H1 (cell line): ENCODE data around the gene DHX58. TPM values are rescaled to one million over a fixed set of nuclear protein-coding genes. Genes with fewer than 3 reads are reported as not detected.

ENCODE experiments used
- CTCF ChIA-PET: fragments of 300-600 bp; sonication (Branson Sonifier 250); formaldehyde crosslinking; loops from one replicate; lab custom pipeline; 2021; ENCODE audit not compliant: partially characterized antibody; lab: Charles Lee
- POLR2A ChIA-PET: fragments of 300-600 bp; sonication (Branson Sonifier 250); formaldehyde crosslinking; loops from one replicate; lab custom pipeline; 2021; ENCODE audit warnings: inconsistent platforms; ENCODE audit not compliant: partially characterized antibody; lab: Charles Lee
- DNase-seq, 2 experiments: peaks; one replicate each; pipeline versions ENCODE4 v3.0.0 to v3.0.0-alpha.2; 2010 to 2022; ENCODE audit warnings: low spot score in 2 of 2, low read depth in 1 of 2, mixed read lengths in 1 of 2
- FAIRE-seq: peaks from 2 replicates; lab custom pipeline; 2011; peaks lifted over from hg19 to GRCh38; lab: Jason Lieb, UNC
- H2AFZ ChIP-seq: 2 replicates; pipeline ENCODE4 v1.8.1; 2012; ENCODE audit warnings: low read length, inconsistent platforms
- H2AK5ac ChIP-seq: 2 replicates; pipeline ENCODE4 v1.6.1; 2013; ENCODE audit warnings: low read depth, low read length
- H2BK120ac ChIP-seq: replicated peaks from 2 replicates; pipeline ENCODE3; 2013; ENCODE audit warnings: low read depth, low read length, inconsistent platforms
- H2BK12ac ChIP-seq: 2 replicates; pipeline ENCODE4 v1.6.1; 2013; ENCODE audit warnings: low read depth, low read length
- H2BK15ac ChIP-seq: 2 replicates; pipeline ENCODE4 v1.6.1; 2013; ENCODE audit warnings: low read length
- H2BK20ac ChIP-seq: 2 replicates; pipeline ENCODE4 v1.6.1; 2013; ENCODE audit warnings: low read length
- H2BK5ac ChIP-seq: 2 replicates; pipeline ENCODE4 v1.6.1; 2013; ENCODE audit warnings: low read depth, low read length
- H3K14ac ChIP-seq: 2 replicates; pipeline ENCODE4 v1.6.1; 2013; ENCODE audit warnings: inconsistent platforms; ENCODE audit not compliant: insufficient read length
- H3K18ac ChIP-seq: 2 replicates; pipeline ENCODE4 v1.6.1; 2013; ENCODE audit warnings: low read length; ENCODE audit errors: extremely low read depth
- H3K23ac ChIP-seq: 2 replicates; pipeline ENCODE4 v1.6.1; 2013; ENCODE audit warnings: inconsistent platforms; ENCODE audit not compliant: insufficient read length
- H3K23me2 ChIP-seq: 2 replicates; pipeline ENCODE4 v1.6.1; 2013; ENCODE audit warnings: low read depth, low read length
- H3K27ac ChIP-seq: 2 replicates; pipeline ENCODE4 v1.6.1; 2011; ENCODE audit warnings: low read depth, low read length, inconsistent platforms
- H3K27me3 ChIP-seq, 4 experiments: replicated peaks in 1 of 4; 1 replicate in 1 of 4; 2 replicates in 3 of 4; pipeline versions ENCODE4 v1.6.1 to v1.8.1; 2011 to 2013; ENCODE audit warnings: low read length in 3 of 4, mild to moderate bottlenecking in 3 of 4, inconsistent platforms in 2 of 4, mixed read lengths in 2 of 4, moderate library complexity in 1 of 4; ENCODE audit not compliant: control insufficient read depth in 3 of 4, insufficient read depth in 3 of 4; ENCODE audit errors: extremely low read depth in 1 of 4
- H3K36me3 ChIP-seq, 4 experiments: 2 replicates each; pipeline versions ENCODE4 v1.6.1 to v1.8.1; 2011 to 2013; ENCODE audit warnings: mild to moderate bottlenecking in 4 of 4, low read length in 3 of 4, moderate library complexity in 2 of 4, control low read depth in 1 of 4, inconsistent platforms in 1 of 4; ENCODE audit not compliant: insufficient read depth in 4 of 4, control insufficient read depth in 2 of 4
- H3K4ac ChIP-seq: replicated peaks from 2 replicates; pipeline ENCODE3; 2013; ENCODE audit warnings: low read length, low read depth, mixed read lengths, inconsistent platforms; ENCODE audit not compliant: insufficient read length
- H3K4me1 ChIP-seq, 4 experiments: replicated peaks in 1 of 4; 1 replicate in 1 of 4; 2 replicates in 3 of 4; pipeline versions ENCODE4 v1.6.1 to v1.8.1; 2011 to 2013; ENCODE audit warnings: low read length in 3 of 4, inconsistent platforms in 2 of 4, mixed read lengths in 1 of 4; ENCODE audit not compliant: insufficient read depth in 4 of 4, control insufficient read depth in 3 of 4
- H3K4me2 ChIP-seq, 2 experiments: 2 replicates each; pipeline versions ENCODE4 v1.6.1 to v1.8.1; 2011 to 2013; ENCODE audit warnings: low read depth in 2 of 2, low read length in 2 of 2, control low read depth in 1 of 2, inconsistent platforms in 1 of 2, mild to moderate bottlenecking in 1 of 2; ENCODE audit not compliant: insufficient read depth in 1 of 2
- H3K4me3 ChIP-seq, 4 experiments: fragments of 200-600, 300-600 bp in 1 of 4; sonication (generic), shearing (Covaris generic), sonication (Bioruptor Twin) in 1 of 4; 2 replicates each; pipeline versions ENCODE4 v1.5.1 to v1.8.1; 2011 to 2016; ENCODE audit warnings: low read length in 4 of 4, low read depth in 3 of 4, control low read depth in 2 of 4, inconsistent platforms in 2 of 4, mild to moderate bottlenecking in 2 of 4, mixed read lengths in 1 of 4, moderate library complexity in 1 of 4; ENCODE audit not compliant: insufficient read depth in 2 of 4; ENCODE audit errors: extremely low read depth in 1 of 4
- H3K56ac ChIP-seq: replicated peaks from 2 replicates; pipeline ENCODE3; 2013; ENCODE audit warnings: low read depth, mild to moderate bottlenecking, mixed read lengths, low read length, inconsistent platforms; ENCODE audit not compliant: insufficient read length
- H3K79me1 ChIP-seq: 2 replicates; pipeline ENCODE4 v1.6.1; 2013; ENCODE audit warnings: low read depth, low read length, control low read depth
- H3K79me2 ChIP-seq, 2 experiments: 2 replicates each; pipeline versions ENCODE4 v1.6.1 to v1.8.1; 2012 to 2013; ENCODE audit warnings: low read length in 2 of 2, mild to moderate bottlenecking in 2 of 2, inconsistent platforms in 1 of 2; ENCODE audit not compliant: insufficient read depth in 2 of 2, control insufficient read depth in 1 of 2
- H3K9ac ChIP-seq, 4 experiments: replicated peaks in 1 of 4; 1 replicate in 1 of 4; 2 replicates in 3 of 4; pipeline versions ENCODE4 v1.6.1 to v1.8.1; 2011 to 2013; ENCODE audit warnings: low read depth in 3 of 4, low read length in 3 of 4, control low read depth in 2 of 4, mild to moderate bottlenecking in 2 of 4, moderate library complexity in 2 of 4, inconsistent platforms in 1 of 4; ENCODE audit errors: extremely low read depth in 1 of 4
- H3K9me3 ChIP-seq, 2 experiments: 2 replicates each; pipeline versions ENCODE4 v1.6.1 to v1.8.1; 2012 to 2013; ENCODE audit warnings: mild to moderate bottlenecking in 2 of 2, moderate library complexity in 2 of 2, control low read depth in 1 of 2, inconsistent platforms in 1 of 2, low read depth in 1 of 2, low read length in 1 of 2, mixed read lengths in 1 of 2; ENCODE audit not compliant: insufficient read depth in 2 of 2
- H4K20me1 ChIP-seq, 2 experiments: replicated peaks in 1 of 2; 2 replicates each; pipeline versions ENCODE3 to v1.8.1; 2011 to 2013; ENCODE audit warnings: inconsistent platforms in 2 of 2, low read length in 2 of 2, mild to moderate bottlenecking in 1 of 2; ENCODE audit not compliant: insufficient read depth in 2 of 2, control insufficient read depth in 1 of 2
- H4K5ac ChIP-seq: 2 replicates; pipeline ENCODE4 v1.6.1; 2013; ENCODE audit warnings: low read length, low read depth, mixed read lengths, inconsistent platforms; ENCODE audit not compliant: insufficient read length
- H4K8ac ChIP-seq: 2 replicates; pipeline ENCODE4 v1.8.0; 2013; ENCODE audit warnings: mild to moderate bottlenecking, moderate library complexity, low read length, inconsistent platforms; ENCODE audit not compliant: insufficient read depth; ENCODE audit errors: extremely low read depth
- H4K91ac ChIP-seq: replicated peaks from 2 replicates; pipeline ENCODE3; 2013; ENCODE audit warnings: low read length, mixed read lengths, inconsistent platforms; ENCODE audit not compliant: insufficient read length
- ATF2 ChIP-seq: IDR thresholded peaks from 2 replicates; pipeline ENCODE4 v1.6.1; 2012; ENCODE audit warnings: low read length, inconsistent platforms
- CBX5 ChIP-seq: fragments of 300-800, 300-1000 bp; sonication (generic); IDR thresholded peaks from 2 replicates; pipeline ENCODE4 v1.7.1; 2016; ENCODE audit warnings: antibody characterized with exemption, low read length, low read depth
- E2F6 ChIP-seq: IDR thresholded peaks from 2 replicates; pipeline ENCODE4 v1.6.1; 2012; ENCODE audit warnings: inconsistent platforms
- EZH2 ChIP-seq: fragments of 200-600 bp; sonication (generic); IDR thresholded peaks from 2 replicates; pipeline ENCODE4 v1.7.1; 2012; ENCODE audit warnings: low read depth, mild to moderate bottlenecking, moderate library complexity, low read length, inconsistent platforms; ENCODE audit not compliant: severe bottlenecking
- GTF2F1 ChIP-seq: IDR thresholded peaks from 2 replicates; pipeline ENCODE4 v1.6.1; 2012; ENCODE audit warnings: low read depth, low read length, improper control_type of control experiment, borderline replicate concordance
- KDM4A ChIP-seq: IDR thresholded peaks from one replicate; pipeline ENCODE4 v1.7.1; 2012; ENCODE audit warnings: low read depth, mild to moderate bottlenecking, moderate library complexity, low read length, inconsistent platforms; ENCODE audit not compliant: severe bottlenecking
- RNF2 ChIP-seq: fragments of 200-900, 300-1000 bp; sonication (generic); IDR thresholded peaks from 2 replicates; pipeline ENCODE4 v1.7.1; 2016; ENCODE audit warnings: borderline replicate concordance, low read depth, mild to moderate bottlenecking, antibody characterized with exemption, low read length; ENCODE audit not compliant: poor library complexity, severe bottlenecking; ENCODE audit errors: missing control alignments
- SIRT6 ChIP-seq: IDR thresholded peaks from one replicate; pipeline ENCODE4 v1.7.1; 2012; ENCODE audit warnings: low read length, inconsistent platforms
- SP4 ChIP-seq: IDR thresholded peaks from 2 replicates; pipeline ENCODE4 v1.6.1; 2012; ENCODE audit warnings: low read length, inconsistent platforms
- WGBS, 2 experiments: shearing (Covaris generic) in 1 of 2; methylation state at CpG; one replicate each; pipeline versions ENCODE4 v1.1.6 to v1.1.7; 2013 to 2015; ENCODE audit warnings: low lambda C conversion rate in 2 of 2, mixed read lengths in 2 of 2, inconsistent platforms in 1 of 2, low coverage in 1 of 2, missing lambda C conversion rate in 1 of 2; ENCODE audit not compliant: insufficient replicate concordance in 2 of 2, insufficient coverage in 1 of 2, insufficient read length in 1 of 2; ENCODE audit errors: extremely low coverage in 1 of 2, missing lambda C conversion rate in 1 of 2; 5-methylcytosine and 5-hydroxymethylcytosine counted together
- polyA plus RNA-seq, 7 experiments: library from polyadenylated mRNA; depleted of rRNA in 3 of 7; stranded (reverse) in 5 of 7; unstranded in 2 of 7; fragments of >200 nt in 5 of 7; fragments of 200-250 nt in 2 of 7; gene quantifications; 1 replicate in 5 of 7; 2 replicates in 1 of 7; 4 replicates in 1 of 7; pipeline versions ENCODE4 v1.2.1 to v1.2.3, GENCODE V29; 2011 to 2013; ENCODE audit warnings: missing spikeins in 2 of 7, mixed read lengths in 2 of 7
- total RNA-seq: library from RNA; stranded (reverse); fragmentation: NEBNext Ultra II Directional; extraction: Animal tissue kit (Norgen Biotek cat#: 25700); gene quantifications from 2 replicates; pipeline ENCODE4 v1.2.1, GENCODE V29; 2021

The DHX58 gene
- total and polyA plus RNA-seq, 2 of the 8 experiments (the other 6 are each of a cell fraction or from before 2014, with no cell fraction given) = 5.6 to 9.9 TPM

GRCh38 chr17:42117397-42118125, 5.0 kb upstream of the DHX58 start:
- Histone ChIP-seq H2BK20ac (no peak overlapping the region), H3K56ac (no peak overlapping the region), H4K8ac (peak overlapping the region; percentile 3; the same call in 1 of the 2 replicates), H3K23me2 (peaks cover 6% of the 10 kb centered on the region), H3K36me3 (peaks cover 3 to 20% (median 5%) of the 10 kb centered on the region in 4 experiments; a peak in 6 of 8 replicates), H3K4ac (no peak overlapping the region), H4K91ac (no peak overlapping the region), H2BK5ac (no peak overlapping the region), H4K5ac (no peak overlapping the region), H2BK120ac (no peak overlapping the region), H2AK5ac (no peak overlapping the region), H3K79me2 (no peaks in the 10 kb centered on the region), H3K4me3 (no peak overlapping the region), H3K9ac (no peak overlapping the region), H3K14ac (no peak overlapping the region), H4K20me1 (peaks cover 0 to 5% of the 10 kb centered on the region in 2 experiments), H3K18ac (no peak overlapping the region), H2BK15ac (no peak overlapping the region), H3K4me2 (no peak overlapping the region), H3K27ac (no peak overlapping the region), H3K9me3 (no peaks in the 10 kb centered on the region), H3K23ac (no peak overlapping the region), H2BK12ac (no peak overlapping the region), H3K4me1 (peaks cover 0 to 14% (median 9%) of the 10 kb centered on the region in 4 experiments; a peak in 6 of 7 replicates), H3K27me3 (no peaks in the 10 kb centered on the region), H3K79me1 (no peaks in the 10 kb centered on the region; the same call in 1 of the 2 replicates), H2AFZ (no peak overlapping the region)
- CTCF ChIA-PET = interaction anchor here (0.6 to 39.4 kb wide), 20 partner anchors 15 to 184 kb away, joined by 3 to 1084 read pairs (median 9); partner anchors contain the start of genes DNAJC7, KCNH4, NKIRAS2 and ZNF385C
- FAIRE-seq (no peak), DNase-seq (no peak)
- WGBS, 2 experiments = 97% methylated on average over 22 of the region's 30 CpGs; no CpG with 5 or more reads in 1 of the 2 experiments
- POLR2A ChIA-PET = interaction anchor here (0.6 to 1.0 kb wide), 3 partner anchors 96 to 740 kb away, joined by 3 to 4 read pairs (median 3); no protein-coding TSS in a partner anchor
- TF ChIP-seq E2F6 (no peak), SP4 (no peak), KDM4A (no peak), SIRT6 (no peak), CBX5 (no peak), RNF2 (no peak), EZH2 (no peak), ATF2 (no peak), GTF2F1 (no peak)
